H9 (cell line): Measurements from ENCODE around the gene CUL4A. TPM values are rescaled to one million over a fixed set of nuclear protein-coding genes. Genes with fewer than 3 reads are reported as not detected.

Experiments
- DNase-seq: peaks from one replicate; pipeline ENCODE4 v3.0.0-alpha.2; 2017
- H2AFZ ChIP-seq: one replicate; pipeline ENCODE4 v1.6.1; 2013; ENCODE audit warnings: mild to moderate bottlenecking, low read length, control low read depth, moderate library complexity
- H2AK5ac ChIP-seq: 2 replicates; pipeline ENCODE4 v1.6.1; 2013; ENCODE audit warnings: low read length, control low read depth, mixed read lengths; ENCODE audit not compliant: insufficient read length
- H2BK120ac ChIP-seq: one replicate; pipeline ENCODE4 v1.6.1; 2013; ENCODE audit warnings: low read depth, mild to moderate bottlenecking, low read length, control low read depth, inconsistent platforms; ENCODE audit not compliant: poor library complexity, severe bottlenecking
- H2BK12ac ChIP-seq: 2 replicates; pipeline ENCODE4 v1.6.1; 2013; ENCODE audit warnings: low read length, control low read depth, mixed read lengths, low read depth; ENCODE audit not compliant: insufficient read length
- H2BK15ac ChIP-seq: 2 replicates; pipeline ENCODE4 v1.6.1; 2013; ENCODE audit warnings: low read depth, low read length, control low read depth
- H2BK20ac ChIP-seq: one replicate; pipeline ENCODE4 v1.6.1; 2013; ENCODE audit warnings: low read depth, mild to moderate bottlenecking, low read length, control low read depth, inconsistent platforms; ENCODE audit not compliant: poor library complexity, severe bottlenecking
- H2BK5ac ChIP-seq: 2 replicates; pipeline ENCODE4 v1.6.1; 2013; ENCODE audit warnings: low read length, control low read depth, mixed read lengths; ENCODE audit not compliant: insufficient read length
- H3K14ac ChIP-seq: 2 replicates; pipeline ENCODE4 v1.6.1; 2013; ENCODE audit warnings: low read length, control low read depth; ENCODE audit not compliant: insufficient read depth
- H3K18ac ChIP-seq: 2 replicates; pipeline ENCODE4 v1.6.1; 2013; ENCODE audit warnings: low read depth, mild to moderate bottlenecking, mixed read lengths, low read length, control low read depth; ENCODE audit not compliant: insufficient read length
- H3K23ac ChIP-seq: 2 replicates; pipeline ENCODE4 v1.6.1; 2013; ENCODE audit warnings: low read length, control low read depth, mixed read lengths, low read depth; ENCODE audit not compliant: insufficient read length
- H3K23me2 ChIP-seq: 2 replicates; pipeline ENCODE4 v1.6.1; 2013; ENCODE audit warnings: low read depth, mild to moderate bottlenecking, mixed read lengths, low read length, control low read depth; ENCODE audit not compliant: insufficient read length, poor library complexity, severe bottlenecking
- H3K27ac ChIP-seq: 2 replicates; pipeline ENCODE4 v1.5.1; 2013; ENCODE audit warnings: low read length, control low read depth, mixed read lengths, low read depth; ENCODE audit not compliant: insufficient read length
- H3K27me3 ChIP-seq: 2 replicates; pipeline ENCODE4 v1.6.1; 2013; ENCODE audit warnings: low read length, control low read depth, inconsistent platforms; ENCODE audit not compliant: insufficient read depth
- H3K4ac ChIP-seq: 2 replicates; pipeline ENCODE4 v1.6.1; 2013; ENCODE audit warnings: low read depth, mild to moderate bottlenecking, control low read depth, inconsistent platforms, low read length, moderate library complexity
- H3K4me1 ChIP-seq: 2 replicates; pipeline ENCODE4 v1.6.1; 2013; ENCODE audit warnings: low read length, control low read depth, inconsistent platforms; ENCODE audit not compliant: insufficient read depth
- H3K4me2 ChIP-seq: 2 replicates; pipeline ENCODE4 v1.6.1; 2013; ENCODE audit warnings: low read length, control low read depth, mixed read lengths; ENCODE audit not compliant: insufficient read length, insufficient read depth
- H3K56ac ChIP-seq: 2 replicates; pipeline ENCODE4 v1.6.1; 2013; ENCODE audit warnings: low read depth, mild to moderate bottlenecking, mixed read lengths, low read length, control low read depth; ENCODE audit not compliant: insufficient read length
- H3K79me1 ChIP-seq: 2 replicates; pipeline ENCODE4 v1.6.1; 2013; ENCODE audit warnings: low read depth, mild to moderate bottlenecking, moderate library complexity, low read length, control low read depth, inconsistent platforms; ENCODE audit not compliant: insufficient read depth, poor library complexity, severe bottlenecking
- H3K79me2 ChIP-seq: 2 replicates; pipeline ENCODE4 v1.6.1; 2013; ENCODE audit warnings: low read length, control low read depth, inconsistent platforms; ENCODE audit not compliant: insufficient read depth
- H3K9ac ChIP-seq: 2 replicates; pipeline ENCODE4 v1.6.1; 2013; ENCODE audit warnings: low read length, control low read depth, mixed read lengths; ENCODE audit not compliant: insufficient read length; ENCODE audit errors: extremely low read depth
- H3K9me3 ChIP-seq: one replicate; pipeline ENCODE4 v1.6.1; 2013; ENCODE audit warnings: low read depth, low read length, inconsistent platforms; ENCODE audit not compliant: control insufficient read depth
- H3T11ph ChIP-seq: one replicate; pipeline ENCODE4 v1.6.1; 2013; ENCODE audit warnings: mild to moderate bottlenecking, low read length, control low read depth, inconsistent platforms
- H4K20me1 ChIP-seq: one replicate; pipeline ENCODE4 v1.6.1; 2013; ENCODE audit not compliant: control insufficient read depth, insufficient read length, insufficient read depth
- H4K5ac ChIP-seq: 2 replicates; pipeline ENCODE4 v1.6.1; 2013; ENCODE audit warnings: low read depth, mild to moderate bottlenecking, mixed read lengths, low read length, control low read depth; ENCODE audit not compliant: insufficient read length
- H4K8ac ChIP-seq: replicated peaks from 2 replicates; pipeline ENCODE4 v1.6.1; 2013; ENCODE audit warnings: low read length, control low read depth, mixed read lengths, low read depth; ENCODE audit not compliant: insufficient read length
- H4K91ac ChIP-seq: 2 replicates; pipeline ENCODE4 v1.6.1; 2013; ENCODE audit warnings: low read depth, mild to moderate bottlenecking, moderate library complexity, mixed read lengths, low read length, control low read depth; ENCODE audit not compliant: insufficient read length
- H3K27ac Mint-ChIP-seq, 3 experiments: 2 replicates in 2 of 3; 3 replicates in 1 of 3; pipeline ENCODE4 v1.8.0; 2020 to 2021; ENCODE audit warnings: mixed read lengths in 3 of 3, mild to moderate bottlenecking in 1 of 3, moderate library complexity in 1 of 3
- H3K27me3 Mint-ChIP-seq: 2 replicates; pipeline ENCODE4 v1.8.0; 2021; ENCODE audit warnings: low read depth, mild to moderate bottlenecking, moderate library complexity, mixed read lengths
- H3K36me3 Mint-ChIP-seq, 3 experiments: 2 replicates in 2 of 3; 3 replicates in 1 of 3; pipeline ENCODE4 v1.8.0; 2020 to 2021; ENCODE audit warnings: low read depth in 3 of 3, mixed read lengths in 3 of 3; ENCODE audit not compliant: insufficient read depth in 1 of 3
- H3K4me1 Mint-ChIP-seq, 2 experiments: 2 replicates each; pipeline ENCODE4 v1.8.0; 2020; ENCODE audit warnings: mixed read lengths in 2 of 2
- H3K4me3 Mint-ChIP-seq, 2 experiments: 2 replicates in 1 of 2; 3 replicates in 1 of 2; pipeline ENCODE4 v1.8.0; 2020 to 2021; ENCODE audit warnings: mild to moderate bottlenecking in 2 of 2, mixed read lengths in 2 of 2, moderate library complexity in 1 of 2
- H3K9me3 Mint-ChIP-seq, 2 experiments: 2 replicates in 1 of 2; 3 replicates in 1 of 2; pipeline ENCODE4 v1.8.0; 2020; ENCODE audit warnings: mild to moderate bottlenecking in 2 of 2, mixed read lengths in 2 of 2, moderate library complexity in 1 of 2
- WGBS: extraction: QIAGEN DNeasy Blood & Tissue Kit; methylation state at CpG from one replicate; pipeline ENCODE4 v1.1.7; 2013; ENCODE audit warnings: missing lambda C conversion rate, low lambda C conversion rate, mixed read lengths; ENCODE audit not compliant: insufficient read length; ENCODE audit errors: extremely low coverage; 5-methylcytosine and 5-hydroxymethylcytosine counted together
- total RNA-seq: library from RNA; stranded (reverse); gene quantifications from 2 replicates; pipeline ENCODE4 v1.2.1, GENCODE V29; 2021
- TF ChIP-seq, protein P1 (sequence below): fragments of 200-600 bp; sonication (generic); conservative IDR thresholded peaks from 3 replicates; pipeline ENCODE4 v1.8.0; 2021; ENCODE audit warnings: antibody characterized with exemption, mild to moderate bottlenecking

The CUL4A gene
- total RNA-seq, 1 experiment from 2014 or later = 97.9 TPM

DNA sequence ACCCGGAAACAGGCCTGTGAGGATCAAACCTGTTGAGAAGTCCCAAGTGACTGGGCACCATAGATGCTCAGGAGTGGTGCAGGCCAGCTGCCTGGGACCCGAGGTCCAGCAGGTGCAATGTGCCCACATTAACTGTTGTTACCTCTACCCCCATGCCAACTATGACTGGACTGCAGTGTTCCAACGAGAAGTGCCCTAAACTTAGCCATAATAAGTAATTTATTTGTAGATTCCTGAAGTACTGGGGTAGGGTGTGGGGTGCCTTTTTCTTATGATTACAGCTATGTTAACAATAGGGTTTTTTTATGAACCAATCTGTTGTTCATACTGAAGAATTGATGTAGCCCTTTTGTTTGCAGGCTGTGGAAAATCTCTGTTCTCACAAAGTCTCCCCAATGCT, 9.2 kb downstream of the CUL4A start:
- TF ChIP-seq, protein P1, sequence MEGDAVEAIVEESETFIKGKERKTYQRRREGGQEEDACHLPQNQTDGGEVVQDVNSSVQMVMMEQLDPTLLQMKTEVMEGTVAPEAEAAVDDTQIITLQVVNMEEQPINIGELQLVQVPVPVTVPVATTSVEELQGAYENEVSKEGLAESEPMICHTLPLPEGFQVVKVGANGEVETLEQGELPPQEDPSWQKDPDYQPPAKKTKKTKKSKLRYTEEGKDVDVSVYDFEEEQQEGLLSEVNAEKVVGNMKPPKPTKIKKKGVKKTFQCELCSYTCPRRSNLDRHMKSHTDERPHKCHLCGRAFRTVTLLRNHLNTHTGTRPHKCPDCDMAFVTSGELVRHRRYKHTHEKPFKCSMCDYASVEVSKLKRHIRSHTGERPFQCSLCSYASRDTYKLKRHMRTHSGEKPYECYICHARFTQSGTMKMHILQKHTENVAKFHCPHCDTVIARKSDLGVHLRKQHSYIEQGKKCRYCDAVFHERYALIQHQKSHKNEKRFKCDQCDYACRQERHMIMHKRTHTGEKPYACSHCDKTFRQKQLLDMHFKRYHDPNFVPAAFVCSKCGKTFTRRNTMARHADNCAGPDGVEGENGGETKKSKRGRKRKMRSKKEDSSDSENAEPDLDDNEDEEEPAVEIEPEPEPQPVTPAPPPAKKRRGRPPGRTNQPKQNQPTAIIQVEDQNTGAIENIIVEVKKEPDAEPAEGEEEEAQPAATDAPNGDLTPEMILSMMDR = no peak
- Histone ChIP-seq H3K4me2 (no peak overlapping the region), H4K20me1 (no peaks in the 10 kb centered on the region), H4K91ac (no peak overlapping the region), H3K18ac (no peak overlapping the region), H2AK5ac (no peak overlapping the region), H4K8ac (no peak overlapping the region), H2BK12ac (no peak overlapping the region), H2BK20ac (no peak overlapping the region), H4K5ac (no peak overlapping the region), H3K23me2 (no peaks in the 10 kb centered on the region), H3K4ac (no peak overlapping the region), H2BK5ac (no peak overlapping the region), H3K27ac (no peak overlapping the region), H3K79me1 (peaks cover 4% of the 10 kb centered on the region), H2BK120ac (no peak overlapping the region), H3K9me3 (no peaks in the 10 kb centered on the region), H3K27me3 (no peaks in the 10 kb centered on the region), H2BK15ac (no peak overlapping the region), H3K23ac (no peak overlapping the region), H3K9ac (no peak overlapping the region), H3T11ph (no peak overlapping the region), H3K14ac (no peak overlapping the region), H3K79me2 (peaks cover 55% of the 10 kb centered on the region), H2AFZ (no peak overlapping the region), H3K56ac (no peak overlapping the region), H3K4me1 (peaks cover 5% of the 10 kb centered on the region; the same call in 1 of the 2 replicates)
- Mint-ChIP-seq H3K27me3 (no peaks in the 10 kb centered on the region), H3K36me3 (peaks cover 25 to 45% (median 40%) of the 10 kb centered on the region in 3 experiments), H3K27ac (no peak overlapping the region; a peak in 1 of 7 replicates), H3K4me1 (peaks cover 0 to 2% of the 10 kb centered on the region in 2 experiments; a peak in 3 of 4 replicates), H3K4me3 (no peak overlapping the region), H3K9me3 (no peaks in the 10 kb centered on the region)
- no CpG with 5 or more reads among the region's 3 CpGs for WGBS
- no peak for DNase-seq
